ENCODE measurements around the gene KRTCAP2.

The KRTCAP2 gene

GRCh38 chr1:155202731-155203515, 29.8 kb upstream of the KRTCAP2 start:
- DNase-seq (ENCODE audit: low read depth in 1 of 2, low spot score in 1 of 2), result no peak
- Histone ChIP-seq H3K27ac (replicated peaks) (no peak overlapping the region), H3K4me3 (replicated peaks; ENCODE audit: insufficient read depth, low read length) (no peak overlapping the region), H3K27me3 (ENCODE audit: insufficient read depth, poor library complexity, severe bottlenecking) (no peaks in the 10 kb centered on the region)
- TF ChIP-seq SPI1 (IDR thresholded peaks at IDR 0.05; ENCODE audit: borderline replicate concordance, low read depth) (no peak), GABPA (IDR thresholded peaks at IDR 0.05; ENCODE audit: low read depth) (no peak), CTCF (IDR thresholded peaks at IDR 0.05; ENCODE audit: insufficient read depth, low read length) (no peak), POLR2AphosphoS5 (IDR thresholded peaks at IDR 0.05; ENCODE audit: low read depth) (no peak), REST (IDR thresholded peaks at IDR 0.05; ENCODE audit: insufficient replicate concordance, low read depth) (no peak)

GRCh38 chr1:155202198-155202597, 29.1 kb upstream of the KRTCAP2 start:
- Histone ChIP-seq H3K27me3 (ENCODE audit: insufficient read depth, poor library complexity, severe bottlenecking) (no peaks in the 10 kb centered on the region), H3K27ac (replicated peaks) (no peak overlapping the region), H3K4me3 (replicated peaks; ENCODE audit: insufficient read depth, low read length) (no peak overlapping the region)
- TF ChIP-seq CTCF (IDR thresholded peaks at IDR 0.05; ENCODE audit: insufficient read depth, low read length), result no peak
- TF ChIP-seq GABPA (IDR thresholded peaks at IDR 0.05; ENCODE audit: low read depth), result no peak
- TF ChIP-seq REST (IDR thresholded peaks at IDR 0.05; ENCODE audit: insufficient replicate concordance, low read depth), result no peak
- TF ChIP-seq SPI1 (IDR thresholded peaks at IDR 0.05; ENCODE audit: borderline replicate concordance, low read depth), result no peak
- no peak for TF ChIP-seq POLR2AphosphoS5 (IDR thresholded peaks at IDR 0.05; ENCODE audit: low read depth)
- no peak for DNase-seq (ENCODE audit: low read depth in 1 of 2, low spot score in 1 of 2)

GRCh38 chr1:155200920-155201319, 27.8 kb upstream of the KRTCAP2 start:
- TF ChIP-seq SPI1 (IDR thresholded peaks at IDR 0.05; ENCODE audit: borderline replicate concordance, low read depth) (no peak), CTCF (IDR thresholded peaks at IDR 0.05; ENCODE audit: insufficient read depth, low read length) (no peak), REST (IDR thresholded peaks at IDR 0.05; ENCODE audit: insufficient replicate concordance, low read depth) (no peak)
- H3K4me3 ChIP-seq (replicated peaks; ENCODE audit: insufficient read depth, low read length), result no peak overlapping the region
- no peaks in the 10 kb centered on the region for H3K27me3 ChIP-seq (ENCODE audit: insufficient read depth, poor library complexity, severe bottlenecking)
- no peak for DNase-seq (ENCODE audit: low read depth in 1 of 2, low spot score in 1 of 2)
- no peak overlapping the region for H3K27ac ChIP-seq (replicated peaks)

Measured in HL-60 (cell line).